NCI-H524 treated with DMSO at 0.1 percent for 48 hours (cell line): ENCODE results near the gene HOXD4.

Experiments
- DNase-seq: peaks from one replicate; lab custom pipeline; 2025; lab: John Stamatoyannopoulos, UW

Gene HOXD4

GRCh38 chr2:176151442-176152287 is at the start of gene HOXD4:
TSS of gene HOXD4 (plus strand) at chr2:176151550. CDS start at chr2:176151634, 84 bp downstream.
- DNase-seq = no peak

- no peak for DNase-seq
These were observed 49.5 kb upstream of the HOXD4 start for GRCh38 chr2:176101842-176102241.

GRCh38 chr2:176102309-176102866 is 49.0 kb upstream of the HOXD4 start:
- no peak for DNase-seq

GRCh38 chr2:176103194-176103593 is 48.2 kb upstream of the HOXD4 start:
- DNase-seq = no peak

- DNase-seq = no peak
These were observed 47.5 kb upstream of the HOXD4 start for GRCh38 chr2:176103742-176104315.

- DNase-seq = no peak
These were observed 46.9 kb upstream of the HOXD4 start for GRCh38 chr2:176104316-176105077.

- DNase-seq = no peak
These were observed 46.1 kb upstream of the HOXD4 start for GRCh38 chr2:176105078-176105729.

GRCh38 chr2:176105730-176106580 is 45.4 kb upstream of the HOXD4 start:
- DNase-seq = no peak

- no peak for DNase-seq
These were observed 44.5 kb upstream of the HOXD4 start, which contains the start of gene HOXD11 for GRCh38 chr2:176106581-176107539. TSS of gene HOXD11 (plus strand) at chr2:176107280. CDS start at chr2:176107356, 76 bp downstream.

GRCh38 chr2:176107731-176108181 is 43.6 kb upstream of the HOXD4 start:
- DNase-seq = no peak

GRCh38 chr2:176109192-176109901 is 42.0 kb upstream of the HOXD4 start:
- no peak for DNase-seq

- no peak for DNase-seq
These were observed 41.4 kb upstream of the HOXD4 start for GRCh38 chr2:176109946-176110345.

GRCh38 chr2:176110415-176111308 is 40.7 kb upstream of the HOXD4 start:
- no peak for DNase-seq

GRCh38 chr2:176111309-176111663 is 40.1 kb upstream of the HOXD4 start:
- no peak for DNase-seq

- no peak for DNase-seq
These were observed 39.4 kb upstream of the HOXD4 start for GRCh38 chr2:176111846-176112374.

GRCh38 chr2:176112375-176113302 is 38.7 kb upstream of the HOXD4 start:
- no peak for DNase-seq
